GM12892 (cell line): ENCODE data around the gene FBLN7.

Source experiments
- POLR2A ChIP-seq: IDR thresholded peaks from 2 replicates; pipeline ENCODE4 v1.6.1; 2011; ENCODE audit warnings: low read depth, low read length, control low read depth
- POLR2AphosphoS5 ChIP-seq: IDR thresholded peaks from 2 replicates; pipeline ENCODE4 v1.6.1; 2011; ENCODE audit warnings: low read depth, low read length, control low read depth

DNA sequence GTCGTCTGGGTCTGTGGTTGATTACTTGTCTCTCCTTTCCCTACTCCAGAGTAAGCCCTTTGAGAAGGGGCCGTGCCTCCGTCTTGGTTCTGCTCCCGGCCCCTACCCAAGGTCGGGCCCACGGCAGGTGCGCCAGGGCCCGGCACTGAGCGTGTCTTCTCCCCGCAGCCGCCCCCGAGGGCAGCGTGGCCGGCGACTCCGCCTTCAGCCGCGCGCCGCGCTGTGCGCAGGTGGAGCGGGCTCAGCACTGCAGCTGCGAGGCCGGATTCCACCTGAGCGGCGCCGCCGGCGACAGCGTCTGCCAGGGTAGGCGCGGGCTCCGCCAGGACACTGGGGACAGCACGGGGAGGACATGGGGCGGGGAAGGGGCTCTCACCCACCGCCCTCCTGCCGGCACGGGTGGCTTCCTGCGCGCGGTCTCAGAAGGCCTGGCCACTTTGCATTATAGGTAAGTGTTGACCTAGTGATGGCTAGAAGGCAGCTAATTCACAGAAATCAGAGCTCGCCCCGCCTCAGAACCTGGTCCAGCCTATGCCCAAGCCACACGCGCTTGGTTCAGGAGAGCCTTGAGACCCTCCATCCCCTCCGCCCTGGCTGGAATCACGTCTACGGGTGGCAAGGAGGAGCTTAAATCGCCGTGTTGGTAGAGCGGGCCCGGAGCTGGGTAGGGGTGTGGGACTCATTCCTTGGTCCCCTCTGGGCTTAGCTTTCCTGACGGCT lies 43.5 kb downstream of the FBLN7 start:
- TF ChIP-seq POLR2A: no peak
- no peak for TF ChIP-seq POLR2AphosphoS5
